Mammary epithelial cell (primary cell): ENCODE results near the gene HSPA6.

ENCODE experiments used
- EZH2 ChIP-seq: IDR thresholded peaks from 2 replicates; pipeline ENCODE4 v1.6.1; 2012; ENCODE audit warnings: low read length, inconsistent platforms, borderline replicate concordance
- TF ChIP-seq, protein P1 (sequence below), 2 donors: IDR thresholded peaks in 1 of 2; conservative IDR thresholded peaks in 1 of 2; 2 replicates each; pipeline ENCODE4 v1.5.1; 2011 to 2012; ENCODE audit warnings: inconsistent platforms in 2 of 2, low read length in 2 of 2, mild to moderate bottlenecking in 2 of 2, control low read depth in 1 of 2, low read depth in 1 of 2; ENCODE audit not compliant: insufficient read depth in 1 of 2; ENCODE audit errors: extremely low read depth in 1 of 2

DNA sequence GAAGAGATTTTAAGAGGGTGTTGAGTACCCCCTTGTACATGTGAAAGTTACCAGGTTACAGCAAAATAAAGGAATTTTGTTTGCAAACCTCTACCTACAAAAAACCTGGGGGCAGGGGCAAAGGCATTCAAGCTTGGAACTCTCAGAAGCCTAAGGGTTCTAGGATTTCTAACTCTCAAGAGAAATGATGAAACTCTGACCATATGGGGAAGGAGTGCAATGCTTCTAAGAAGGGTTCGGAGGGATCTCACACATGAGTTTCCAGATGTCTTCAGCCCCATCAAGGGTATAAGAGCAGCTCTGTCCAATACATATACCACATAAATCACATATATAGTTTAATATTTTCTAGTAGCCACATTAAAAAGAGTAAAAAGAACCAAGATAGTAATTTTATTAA, 26.4 kb upstream of the HSPA6 start:
- TF ChIP-seq, protein P1, sequence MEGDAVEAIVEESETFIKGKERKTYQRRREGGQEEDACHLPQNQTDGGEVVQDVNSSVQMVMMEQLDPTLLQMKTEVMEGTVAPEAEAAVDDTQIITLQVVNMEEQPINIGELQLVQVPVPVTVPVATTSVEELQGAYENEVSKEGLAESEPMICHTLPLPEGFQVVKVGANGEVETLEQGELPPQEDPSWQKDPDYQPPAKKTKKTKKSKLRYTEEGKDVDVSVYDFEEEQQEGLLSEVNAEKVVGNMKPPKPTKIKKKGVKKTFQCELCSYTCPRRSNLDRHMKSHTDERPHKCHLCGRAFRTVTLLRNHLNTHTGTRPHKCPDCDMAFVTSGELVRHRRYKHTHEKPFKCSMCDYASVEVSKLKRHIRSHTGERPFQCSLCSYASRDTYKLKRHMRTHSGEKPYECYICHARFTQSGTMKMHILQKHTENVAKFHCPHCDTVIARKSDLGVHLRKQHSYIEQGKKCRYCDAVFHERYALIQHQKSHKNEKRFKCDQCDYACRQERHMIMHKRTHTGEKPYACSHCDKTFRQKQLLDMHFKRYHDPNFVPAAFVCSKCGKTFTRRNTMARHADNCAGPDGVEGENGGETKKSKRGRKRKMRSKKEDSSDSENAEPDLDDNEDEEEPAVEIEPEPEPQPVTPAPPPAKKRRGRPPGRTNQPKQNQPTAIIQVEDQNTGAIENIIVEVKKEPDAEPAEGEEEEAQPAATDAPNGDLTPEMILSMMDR (conservative IDR thresholded peaks at IDR 0.05 in 1 of 2, IDR thresholded peaks at IDR 0.05 in 1 of 2; ENCODE audit: extremely low read depth in 1 of 2, insufficient read depth in 1 of 2, low read depth in 1 of 2, low read length in 2 of 2) = no peak
- no peak for TF ChIP-seq EZH2
